Mesodermal cell (in vitro differentiated cells): ENCODE data around the gene RNF145.
"Not testable (repeated sequence)": the region's sequence is repeated elsewhere in the genome, so short reads cannot be mapped to it uniquely, and the experiment has no call there.

ENCODE experiments used
- H3K27ac ChIP-seq: 2 replicates; pipeline ENCODE4 v1.7.0; 2013; ENCODE audit warnings: mild to moderate bottlenecking, low read depth, low read length, moderate library complexity; ENCODE audit not compliant: severe bottlenecking
- H3K36me3 ChIP-seq: 2 replicates; pipeline ENCODE4 v1.7.1; 2013; ENCODE audit warnings: mild to moderate bottlenecking, low read length, moderate library complexity; ENCODE audit not compliant: control insufficient read depth, insufficient read depth
- H3K4me1 ChIP-seq: one replicate; pipeline ENCODE4 v1.7.1; 2013; ENCODE audit warnings: mild to moderate bottlenecking, low read length; ENCODE audit not compliant: insufficient read depth, control insufficient read depth, poor library complexity, severe bottlenecking
- H3K4me3 ChIP-seq: 2 replicates; pipeline ENCODE4 v1.7.0; 2013; ENCODE audit warnings: low read length, control low read depth, mild to moderate bottlenecking; ENCODE audit not compliant: insufficient read depth, poor library complexity, severe bottlenecking; ENCODE audit errors: extremely low read depth
- H3K9me3 ChIP-seq: 2 replicates; pipeline ENCODE4 v1.7.1; 2013; ENCODE audit warnings: mild to moderate bottlenecking, low read length, moderate library complexity; ENCODE audit not compliant: control insufficient read depth
- WGBS, 2 experiments: methylation state at CpG; one replicate each; pipeline ENCODE4 v1.1.5; 2013; ENCODE audit warnings: missing lambda C conversion rate in 2 of 2; ENCODE audit not compliant: insufficient coverage in 2 of 2; 5-methylcytosine and 5-hydroxymethylcytosine counted together

Gene RNF145

DNA sequence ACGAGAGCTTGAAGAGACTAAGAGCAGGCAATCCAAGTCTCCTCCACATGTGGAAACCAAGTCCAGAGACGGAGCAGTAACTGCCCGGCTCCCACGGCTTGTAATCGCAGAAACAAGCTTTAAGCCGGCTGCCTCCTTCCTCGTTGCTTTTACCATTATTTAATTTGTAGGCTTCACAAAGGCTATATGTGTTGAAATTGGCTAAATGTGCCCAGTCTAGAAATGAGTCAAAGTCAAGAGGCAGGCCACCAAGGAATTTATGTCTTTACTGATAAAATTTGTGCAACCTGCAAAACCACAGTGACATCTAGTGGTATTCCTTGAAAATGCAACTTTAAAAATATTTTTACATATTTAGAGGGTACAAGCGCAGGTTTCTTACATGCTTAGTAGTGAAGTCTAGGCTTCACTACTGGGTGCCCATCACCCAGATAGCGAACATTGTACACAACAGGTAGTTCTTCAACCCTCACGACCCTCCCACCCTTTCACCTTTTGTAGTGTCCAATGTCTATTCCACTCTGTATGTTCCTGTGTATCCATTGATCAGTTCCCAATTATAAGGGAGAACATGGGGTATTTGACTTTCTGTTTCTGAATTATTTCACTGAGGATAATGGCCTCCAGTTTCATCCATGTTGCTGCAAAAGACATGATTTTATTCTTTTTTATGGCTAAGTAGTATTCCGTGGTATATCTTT, 76.2 kb downstream of the RNF145 start:
- no peak overlapping the region for H3K27ac ChIP-seq
- H3K4me3 ChIP-seq = no peak overlapping the region
- WGBS, 2 experiments = 60 to 61% methylated on average over 2 to 8 of the region's 11 CpGs
- H3K9me3 ChIP-seq = no peaks in the 10 kb centered on the region
- H3K36me3 ChIP-seq = no peaks in the 10 kb centered on the region
- H3K4me1 ChIP-seq = peaks cover 4% of the 10 kb centered on the region

GRCh38 chr5:159132429-159133040, 76.8 kb downstream of the RNF145 start:
- H3K9me3 ChIP-seq = no peaks in the 10 kb centered on the region
- H3K27ac ChIP-seq = no peak overlapping the region
- H3K4me3 ChIP-seq = no peak overlapping the region
- WGBS, 2 experiments = 40 to 86% methylated on average over 1 of the region's 5 CpGs
- no peaks in the 10 kb centered on the region for H3K36me3 ChIP-seq
- H3K4me1 ChIP-seq = peaks cover 4% of the 10 kb centered on the region

DNA sequence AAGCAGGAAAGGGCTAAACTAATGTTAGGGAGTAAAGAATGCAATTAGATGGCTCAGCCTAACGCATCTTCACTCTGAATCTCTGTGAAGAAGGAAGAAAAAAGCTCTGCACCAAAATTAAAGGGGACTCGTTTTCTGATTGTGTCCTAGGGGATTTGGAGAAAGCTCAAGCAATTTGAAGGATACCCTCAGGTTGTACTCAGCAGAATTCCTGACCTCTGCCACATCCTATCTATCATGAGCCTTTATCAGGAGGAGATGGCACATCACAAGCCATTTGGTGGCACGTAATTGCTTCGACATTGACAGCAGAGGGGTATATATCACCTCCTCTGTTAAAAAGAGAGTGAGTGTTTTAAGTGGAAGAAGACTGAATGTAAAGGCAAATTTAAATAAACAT, 77.4 kb downstream of the RNF145 start:
- H3K4me1 ChIP-seq = peaks cover 4% of the 10 kb centered on the region
- H3K36me3 ChIP-seq = no peaks in the 10 kb centered on the region
- WGBS, 2 experiments = 91% methylated on average over 1 of the region's 4 CpGs; no CpG with 5 or more reads in 1 of the 2 experiments
- no peak overlapping the region for H3K4me3 ChIP-seq
- no peaks in the 10 kb centered on the region for H3K9me3 ChIP-seq
- no peak overlapping the region for H3K27ac ChIP-seq

DNA sequence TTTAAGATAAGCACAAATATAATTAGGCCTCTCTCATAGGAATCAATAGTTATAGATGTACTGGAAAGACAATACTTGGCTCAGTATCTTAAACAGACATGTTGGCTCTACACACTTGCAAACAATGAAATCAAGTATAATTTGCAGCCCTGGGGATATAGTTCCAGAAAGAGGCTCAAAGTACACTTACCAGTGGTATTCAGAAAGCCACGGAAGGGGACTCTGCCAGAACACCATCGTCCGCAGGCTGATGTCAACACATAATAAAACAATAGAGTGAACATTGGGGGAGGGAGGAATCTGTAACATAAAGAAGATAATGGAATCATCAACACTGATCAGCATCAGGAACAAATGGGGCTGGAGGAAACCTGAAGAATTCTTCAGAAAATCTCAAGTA, 78.5 kb downstream of the RNF145 start:
- Histone ChIP-seq H3K27ac (no peak overlapping the region), H3K4me3 (no peak overlapping the region), H3K9me3 (no peaks in the 10 kb centered on the region), H3K36me3 (no peaks in the 10 kb centered on the region), H3K4me1 (peaks cover 4% of the 10 kb centered on the region)
- WGBS, 2 experiments = 90% methylated on average over 2 of the region's 3 CpGs; no CpG with 5 or more reads in 1 of the 2 experiments

GRCh38 chr5:159128070-159128541, 81.2 kb downstream of the RNF145 start:
- Histone ChIP-seq H3K9me3 (no peaks in the 10 kb centered on the region), H3K36me3 (no peaks in the 10 kb centered on the region), H3K4me1 (no peaks in the 10 kb centered on the region), H3K27ac (no peak overlapping the region), H3K4me3 (no peak overlapping the region)
- WGBS, 2 experiments = 82 to 92% methylated on average over 4 to 6 of the region's 6 CpGs

GRCh38 chr5:159123700-159124099, 85.7 kb downstream of the RNF145 start:
- WGBS, 2 experiments = 82 to 93% methylated on average over 2 to 3 of the region's 3 CpGs
- H3K27ac ChIP-seq = no peak overlapping the region
- no peak overlapping the region for H3K4me3 ChIP-seq
- H3K4me1 ChIP-seq = no peaks in the 10 kb centered on the region
- no peaks in the 10 kb centered on the region for H3K9me3 ChIP-seq
- no peaks in the 10 kb centered on the region for H3K36me3 ChIP-seq

GRCh38 chr5:159123189-159123588, 86.2 kb downstream of the RNF145 start:
- WGBS, 2 experiments = no CpG with 5 or more reads among the region's 2 CpGs
- H3K4me1 ChIP-seq = no peaks in the 10 kb centered on the region
- no peaks in the 10 kb centered on the region for H3K36me3 ChIP-seq
- no peaks in the 10 kb centered on the region for H3K9me3 ChIP-seq
- no peak overlapping the region for H3K27ac ChIP-seq
- H3K4me3 ChIP-seq = no peak overlapping the region

DNA sequence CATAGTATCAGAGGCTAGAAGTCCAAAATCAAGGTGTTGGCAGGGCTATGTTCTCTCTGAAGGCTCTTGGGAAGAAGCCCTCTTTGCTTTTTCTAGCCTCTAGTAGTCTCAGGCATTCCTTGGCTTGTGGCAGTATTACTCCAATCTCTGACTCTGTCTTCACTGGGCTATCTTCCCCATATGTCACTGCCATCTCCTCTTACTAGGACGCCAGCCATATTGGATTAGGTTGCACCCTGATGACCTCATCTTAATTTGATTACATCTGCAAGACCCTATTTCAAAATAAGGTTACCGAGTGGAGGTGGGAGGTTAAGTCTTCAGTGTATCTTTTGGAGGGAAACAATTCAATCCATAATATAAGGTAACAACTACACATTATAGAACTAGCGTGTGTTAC, 88.3 kb downstream of the RNF145 start:
- Histone ChIP-seq H3K36me3 (no peaks in the 10 kb centered on the region), H3K9me3 (no peaks in the 10 kb centered on the region), H3K4me3 (no peak overlapping the region), H3K27ac (no peak overlapping the region), H3K4me1 (no peaks in the 10 kb centered on the region)
- WGBS, 2 experiments = no CpG with 5 or more reads among the region's 3 CpGs

- 94 to 100% methylated on average over 2 to 3 of the region's 4 CpGs for WGBS, 2 experiments
- H3K36me3 ChIP-seq = no peaks in the 10 kb centered on the region
- H3K9me3 ChIP-seq = no peaks in the 10 kb centered on the region
- no peaks in the 10 kb centered on the region for H3K4me1 ChIP-seq
- H3K4me3 ChIP-seq = no peak overlapping the region
- H3K27ac ChIP-seq = no peak overlapping the region
These were observed 88.9 kb downstream of the RNF145 start for GRCh38 chr5:159120446-159120845.

GRCh38 chr5:159119842-159120241, 89.5 kb downstream of the RNF145 start:
- not testable (repeated sequence) for H3K4me3 ChIP-seq, H3K36me3 ChIP-seq, H3K27ac ChIP-seq, H3K9me3 ChIP-seq, H3K4me1 ChIP-seq
- 83 to 100% methylated on average over 1 to 2 of the region's 4 CpGs for WGBS, 2 experiments
